B cell (primary cell): ENCODE measurements around the gene RANBP10. TPM values are rescaled to one million over a fixed set of nuclear protein-coding genes. Genes with fewer than 3 reads are reported as not detected.

Source experiments
- ATAC-seq: fragments of 200-7000 bp; cut with Tn5 transposase; one replicate; pipeline ENCODE4 v1.10.0; 2021; ENCODE audit warnings: low read depth, mild to moderate bottlenecking, moderate number of reproducible peaks, moderate library complexity
- CTCF ChIA-PET: fragments of 350-600 bp; sonication (Branson Sonifier 250); formaldehyde crosslinking; loops from one replicate; lab custom pipeline; 2021; ENCODE audit warnings: antibody characterized with exemption, inconsistent platforms; lab: Charles Lee
- POLR2A ChIA-PET: fragments of 350-600 bp; sonication (Branson Sonifier 250); formaldehyde crosslinking; loops from one replicate; lab custom pipeline; 2021; ENCODE audit warnings: antibody characterized with exemption; lab: Charles Lee
- DNase-seq: peaks from one replicate; pipeline ENCODE4 v3.0.0; 2013
- H2AFZ ChIP-seq: 2 replicates; pipeline ENCODE4 v1.6.1; 2012; ENCODE audit warnings: mild to moderate bottlenecking, low read depth, low read length; ENCODE audit not compliant: insufficient read depth, poor library complexity, severe bottlenecking
- H3K27ac ChIP-seq, 2 donors: 1 replicate in 1 of 2; 2 replicates in 1 of 2; pipeline ENCODE4 v1.5.1; 2012 to 2013; ENCODE audit warnings: low read length in 2 of 2, mild to moderate bottlenecking in 2 of 2, moderate library complexity in 1 of 2
- H3K27me3 ChIP-seq, 4 experiments: fragments of 200-600 bp in 1 of 4; sonication (generic) in 1 of 4; replicated peaks in 1 of 4; 1 replicate in 2 of 4; 2 replicates in 2 of 4; pipeline versions ENCODE4 v1.6.1 to v1.7.0; 2013 to 2016; ENCODE audit warnings: low read length in 3 of 4, mild to moderate bottlenecking in 2 of 4, mixed read lengths in 1 of 4, moderate library complexity in 1 of 4; ENCODE audit not compliant: insufficient read depth in 4 of 4, control insufficient read depth in 3 of 4; ENCODE audit errors: control extremely low read depth in 1 of 4
- H3K36me3 ChIP-seq, 2 experiments: replicated peaks in 1 of 2; 1 replicate in 1 of 2; 2 replicates in 1 of 2; pipeline versions ENCODE4 v1.6.1 to v1.7.1; 2013; ENCODE audit warnings: low read length in 1 of 2; ENCODE audit not compliant: insufficient read depth in 2 of 2, control insufficient read depth in 1 of 2; ENCODE audit errors: control extremely low read depth in 1 of 2, extremely low read depth in 1 of 2
- H3K4me1 ChIP-seq, 2 donors: fragments of 200-600 bp in 1 of 2; sonication (generic) in 1 of 2; 1 replicate in 1 of 2; 2 replicates in 1 of 2; pipeline versions ENCODE4 v1.5.1 to v1.6.1; 2013 to 2017; ENCODE audit warnings: low read length in 2 of 2; ENCODE audit not compliant: control insufficient read depth in 2 of 2, insufficient read depth in 2 of 2
- H3K4me2 ChIP-seq: replicated peaks from 2 replicates; pipeline ENCODE3; 2012; ENCODE audit warnings: mild to moderate bottlenecking, low read depth, low read length; ENCODE audit not compliant: poor library complexity, severe bottlenecking
- H3K4me3 ChIP-seq, 5 experiments: fragments of 200-600 bp in 1 of 5; sonication (generic) in 1 of 5; 1 replicate in 3 of 5; 2 replicates in 2 of 5; pipeline versions ENCODE4 v1.5.1 to v1.7.0; 2011 to 2016; ENCODE audit warnings: low read length in 4 of 5, mild to moderate bottlenecking in 4 of 5, low read depth in 2 of 5, control low read depth in 1 of 5, moderate library complexity in 1 of 5; ENCODE audit not compliant: insufficient read depth in 1 of 5; ENCODE audit errors: control extremely low read depth in 1 of 5, extremely low read depth in 1 of 5
- H3K79me2 ChIP-seq: fragments of 200-600 bp; sonication (generic); one replicate; pipeline ENCODE4 v1.6.0; 2016; ENCODE audit warnings: low read length; ENCODE audit not compliant: control insufficient read depth, insufficient read depth
- H3K9ac ChIP-seq: fragments of 200-600 bp; sonication (generic); 2 replicates; pipeline ENCODE4 v1.6.1; 2017; ENCODE audit warnings: mild to moderate bottlenecking, low read length, moderate library complexity
- H3K9me3 ChIP-seq, 3 donors: one replicate each; pipeline versions ENCODE4 v1.6.1 to v1.7.1; 2013; ENCODE audit warnings: low read length in 2 of 3; ENCODE audit not compliant: control insufficient read depth in 2 of 3, insufficient read depth in 1 of 3; ENCODE audit errors: control extremely low read depth in 1 of 3
- H4K20me1 ChIP-seq: 2 replicates; pipeline ENCODE4 v1.6.0; 2012; ENCODE audit warnings: mild to moderate bottlenecking, low read length; ENCODE audit not compliant: insufficient read depth, control insufficient read depth, poor library complexity, severe bottlenecking
- H3K27ac Mint-ChIP-seq: one replicate; pipeline ENCODE4 v1.8.0; 2021; ENCODE audit warnings: mixed read lengths
- H3K27me3 Mint-ChIP-seq: one replicate; pipeline ENCODE4 v1.8.0; 2021; ENCODE audit warnings: mixed read lengths
- H3K4me1 Mint-ChIP-seq: one replicate; pipeline ENCODE4 v1.8.0; 2021; ENCODE audit warnings: mixed read lengths
- H3K4me3 Mint-ChIP-seq: one replicate; pipeline ENCODE4 v1.8.0; 2021; ENCODE audit warnings: mixed read lengths
- H3K9me3 Mint-ChIP-seq: one replicate; pipeline ENCODE4 v1.8.0; 2022; ENCODE audit warnings: mixed read lengths; ENCODE audit not compliant: insufficient read depth
- CTCF ChIP-seq: fragments of 200-600 bp; IDR thresholded peaks from one replicate; pipeline ENCODE4 v1.8.0; 2022; ENCODE audit warnings: antibody characterized with exemption, mild to moderate bottlenecking
- EZH2 ChIP-seq: IDR thresholded peaks from 2 replicates; pipeline ENCODE4 v1.6.1; 2012; ENCODE audit warnings: borderline replicate concordance, low read depth, mild to moderate bottlenecking, moderate library complexity, low read length; ENCODE audit not compliant: insufficient read depth, poor library complexity, severe bottlenecking
- WGBS: methylation state at CpG from one replicate; pipeline ENCODE4 v1.1.5; 2013; ENCODE audit warnings: missing lambda C conversion rate; ENCODE audit not compliant: insufficient coverage; 5-methylcytosine and 5-hydroxymethylcytosine counted together
- intact Hi-C: fragments of 100-400 bp; cut with micrococcal nuclease; formaldehyde crosslinking; loops from one replicate; pipeline ENCODE4 v1.10.0; 2022
- polyA plus RNA-seq: library from polyadenylated mRNA; depleted of rRNA; stranded (reverse); fragments of >200 nt; gene quantifications from 2 replicates; pipeline ENCODE4 v1.2.3, GENCODE V29; 2012
- total RNA-seq, 2 donors: library from RNA; stranded (reverse); fragments of 120-200 nt in 1 of 2; gene quantifications; 1 replicate in 1 of 2; 2 replicates in 1 of 2; pipeline versions ENCODE4 v1.2.3 to v1.2.4, GENCODE V29; 2013 to 2022

The RANBP10 gene
- total and polyA plus RNA-seq, 2 donors (not counting 1 experiment from before 2014, with no cell fraction given) = 29.0 to 32.2 TPM

DNA sequence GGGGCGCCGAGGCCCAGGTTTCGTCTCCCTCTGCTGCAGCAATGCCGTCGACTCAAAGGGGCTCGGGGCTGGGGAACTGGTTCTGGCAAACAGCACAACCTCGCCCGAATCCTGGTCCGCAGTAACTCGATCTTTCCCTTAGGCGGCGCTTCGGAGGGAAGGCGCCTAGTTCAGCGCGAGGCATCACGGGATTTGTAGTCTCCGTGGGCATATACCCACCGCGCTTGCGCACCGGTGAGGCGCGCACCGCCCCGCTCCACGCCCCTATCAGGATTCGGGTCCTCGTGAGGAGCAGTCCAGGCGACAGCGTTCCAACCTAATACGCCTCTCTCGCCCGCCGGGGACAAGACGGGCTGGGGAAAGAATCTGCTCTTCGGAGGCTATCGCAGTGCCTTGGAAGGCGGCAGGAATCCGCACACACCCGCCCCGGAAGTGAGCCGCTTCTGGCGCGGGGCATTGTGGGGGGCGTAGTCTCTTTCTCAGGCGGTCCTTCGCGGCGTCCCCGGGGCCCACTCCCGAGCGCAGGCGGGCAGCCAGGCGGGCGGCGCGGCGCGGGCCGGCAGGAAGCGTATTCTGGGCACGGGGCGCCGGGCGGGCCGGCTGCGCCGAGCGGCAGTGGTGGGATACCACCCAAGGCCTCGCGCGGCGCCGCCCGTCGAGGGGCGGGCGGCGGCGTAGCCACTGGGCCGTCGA lies 35.6 kb upstream of the RANBP10 start, which contains the start of gene THAP11:
Gene THAP11 (plus strand): TSS at position 505 of the 693 bp plus-strand sequence. CDS start 235 bp downstream, outside the sequence.
- H3K9me3 ChIP-seq = peaks cover 0 to 5% (median 0%) of the 10 kb centered on the region in 3 donors
- no peaks in the 10 kb centered on the region for H3K27me3 ChIP-seq

More for the DNA sequence above, 35.6 kb upstream of the RANBP10 start, which contains the start of gene THAP11:
- peak; percentile 98 for DNase-seq
- Mint-ChIP-seq H3K27ac (peak within 1 kb of the TSS; percentile 98), H3K27me3 (no peaks in the 10 kb centered on the region), H3K4me1 (peaks cover 36% of the 10 kb centered on the region), H3K9me3 (no peaks in the 10 kb centered on the region), H3K4me3 (peak within 1 kb of the TSS; percentile 96)
- Histone ChIP-seq H3K4me1 (peaks cover 31 to 42% of the 10 kb centered on the region in 2 donors), H2AFZ (peak within 1 kb of the TSS; percentile 99), H4K20me1 (peaks cover 15% of the 10 kb centered on the region), H3K79me2 (peaks cover 23% of the 10 kb centered on the region), H3K4me3 (peak within 1 kb of the TSS; percentile 74 to 98 (median 89)), H3K27ac (peak within 1 kb of the TSS; percentile 87 to 96), H3K36me3 (no peaks in the 10 kb centered on the region), H3K4me2 (peak within 1 kb of the TSS; percentile 97), H3K9ac (peak within 1 kb of the TSS; percentile 83)
- intact Hi-C loops = loop anchor here (1.0 to 10.0 kb wide), 10 partner anchors 9 to 1087 kb away; partner anchors contain the start of genes ACD, C16orf86, CTCF and DYNC1LI2
- POLR2A ChIA-PET = interaction anchor here (0.6 to 0.8 kb wide), 2 partner anchors 9 to 1485 kb away, joined by 3 to 6 read pairs; no protein-coding TSS in a partner anchor
- ATAC-seq = peak; percentile 58
- TF ChIP-seq CTCF (peak; percentile 83), EZH2 (no peak)
- WGBS = under 1% methylated on average over 83 of the region's 83 CpGs
- CTCF ChIA-PET = interaction anchor here (2.6 kb wide), 1 partner anchor 26 kb away, joined by 20 read pairs; no protein-coding TSS in a partner anchor
